Transverse colon (tissue), 3 donors: Measurements from ENCODE around the gene ADIPOQ.
"Not testable (repeated sequence)": the region's sequence is repeated elsewhere in the genome, so short reads cannot be mapped to it uniquely, and the experiment has no call there.

Experiments used
- CTCF ChIP-seq, 5 experiments: fragments of 200-600 bp in 3 of 5; fragments of 450-650 bp in 2 of 5; sonication (generic) in 3 of 5; IDR thresholded peaks; 1 replicate in 2 of 5; 2 replicates in 3 of 5; pipeline ENCODE4 v1.5.1; 2016 to 2017; ENCODE audit warnings: antibody characterized with exemption in 5 of 5, inconsistent platforms in 3 of 5, mild to moderate bottlenecking in 2 of 5, moderate library complexity in 1 of 5
- EP300 ChIP-seq: sonication (generic); formaldehyde crosslinking; IDR thresholded peaks from one replicate; pipeline ENCODE4 v1.6.1; 2017; ENCODE audit warnings: antibody characterized with exemption, low read depth

GRCh38 chr3:186889698-186890097 is 47.2 kb downstream of the ADIPOQ start:
- not testable (repeated sequence) for TF ChIP-seq CTCF (IDR thresholded peaks at IDR 0.05); EP300
